Cardiac muscle cell (in vitro differentiated cells and primary cell): ENCODE measurements around the gene ANO5. TPM values are rescaled to one million over a fixed set of nuclear protein-coding genes. Genes with fewer than 3 reads are reported as not detected.

ENCODE experiments used
- DNase-seq, 2 donors: peaks; one replicate each; pipeline versions ENCODE4 v3.0.0 to v3.0.0-alpha.2; 2010 to 2017; ENCODE audit warnings: low read depth in 1 of 2, low spot score in 1 of 2
- H3K27ac ChIP-seq: fragments of 200-600 bp; sonication (generic); 2 replicates; pipeline ENCODE4 v1.5.1; 2016
- H3K27me3 ChIP-seq: fragments of 200-600 bp; sonication (generic); 2 replicates; pipeline ENCODE4 v1.6.0; 2016; ENCODE audit warnings: control low read depth
- H3K36me3 ChIP-seq: fragments of 200-600 bp; sonication (generic); 2 replicates; pipeline ENCODE4 v1.5.1; 2016; ENCODE audit warnings: control low read depth
- H3K4me1 ChIP-seq: fragments of 200-600 bp; sonication (generic); 2 replicates; pipeline ENCODE4 v1.8.1; 2017; ENCODE audit warnings: low read depth, mild to moderate bottlenecking, mixed run types
- H3K4me3 ChIP-seq: fragments of 200-600 bp; sonication (generic); 2 replicates; pipeline ENCODE4 v1.5.1; 2016; ENCODE audit warnings: mild to moderate bottlenecking
- H3K9me3 ChIP-seq: fragments of 200-600 bp; sonication (generic); 2 replicates; pipeline ENCODE4 v1.5.1; 2017; ENCODE audit warnings: low read depth, mild to moderate bottlenecking, control low read depth
- CTCF ChIP-seq: IDR thresholded peaks from 2 replicates; pipeline ENCODE4 v1.5.1; 2012; ENCODE audit warnings: low read depth, mild to moderate bottlenecking, low read length
- polyA plus RNA-seq: library from polyadenylated mRNA; unstranded; fragments of >200 nt; fragmentation: Nextera tagmentation; extraction: Ambion mirVana; gene quantifications from 2 replicates; pipeline ENCODE4 v1.2.1, GENCODE V29; 2016
- total RNA-seq: library from RNA; depleted of rRNA; stranded (reverse); fragments of >200 nt; gene quantifications from 2 replicates; pipeline ENCODE4 v1.2.3, GENCODE V29; 2016

Gene ANO5
- total RNA-seq (6.2 and 10.9 TPM in 2 replicates), polyA plus RNA-seq (5.3 and 7.9 TPM in 2 replicates)

- TF ChIP-seq CTCF: no peak
- H3K4me1 ChIP-seq: peaks cover 15% of the 10 kb centered on the region
- DNase-seq: peak; percentile 7 to 80
- no peaks in the 10 kb centered on the region for H3K36me3 ChIP-seq
- no peaks in the 10 kb centered on the region for H3K9me3 ChIP-seq
- peak within 1 kb of the TSS; percentile 73 for H3K27ac ChIP-seq
- H3K27me3 ChIP-seq: no peaks in the 10 kb centered on the region
- peak within 1 kb of the TSS; percentile 49 for H3K4me3 ChIP-seq
Observed at GRCh38 chr11:22192642-22193347, at the start of gene ANO5. ANO5 (plus strand) TSS chr11:22193085; CDS start chr11:22193493, 408 bp downstream.

GRCh38 chr11:22151649-22152197, 41.2 kb upstream of the ANO5 start:
- Histone ChIP-seq H3K27ac (no peak overlapping the region), H3K27me3 (no peaks in the 10 kb centered on the region), H3K9me3 (no peaks in the 10 kb centered on the region), H3K36me3 (no peaks in the 10 kb centered on the region), H3K4me3 (no peak overlapping the region), H3K4me1 (no peaks in the 10 kb centered on the region)
- TF ChIP-seq CTCF: no peak
- DNase-seq: no peak

GRCh38 chr11:22157531-22157930, 35.4 kb upstream of the ANO5 start:
- Histone ChIP-seq H3K27ac (no peak overlapping the region), H3K36me3 (no peaks in the 10 kb centered on the region), H3K4me1 (no peaks in the 10 kb centered on the region), H3K4me3 (no peak overlapping the region), H3K27me3 (no peaks in the 10 kb centered on the region), H3K9me3 (no peaks in the 10 kb centered on the region)
- no peak for DNase-seq
- no peak for TF ChIP-seq CTCF

GRCh38 chr11:22161489-22161888, 31.4 kb upstream of the ANO5 start:
- DNase-seq: no peak
- Histone ChIP-seq H3K36me3 (no peaks in the 10 kb centered on the region), H3K27me3 (no peaks in the 10 kb centered on the region), H3K4me3 (no peak overlapping the region), H3K27ac (no peak overlapping the region), H3K4me1 (no peaks in the 10 kb centered on the region), H3K9me3 (no peaks in the 10 kb centered on the region)
- no peak for TF ChIP-seq CTCF

GRCh38 chr11:22162756-22163155, 30.1 kb upstream of the ANO5 start:
- no peaks in the 10 kb centered on the region for H3K4me1 ChIP-seq
- TF ChIP-seq CTCF: no peak
- H3K9me3 ChIP-seq: no peaks in the 10 kb centered on the region
- no peaks in the 10 kb centered on the region for H3K27me3 ChIP-seq
- H3K4me3 ChIP-seq: no peak overlapping the region
- DNase-seq: no peak
- H3K36me3 ChIP-seq: no peaks in the 10 kb centered on the region
- H3K27ac ChIP-seq: no peak overlapping the region
